T-helper 9 cell (primary cell): Measurements from ENCODE around the gene USPL1.

Source experiments
- DNase-seq: peaks from one replicate; pipeline ENCODE4 v3.0.0-alpha.2; 2020

USPL1 gene

GRCh38 chr13:30664689-30665275 is 47.1 kb downstream of the USPL1 start:
- no peak for DNase-seq

GRCh38 chr13:30665638-30666037 is 47.9 kb downstream of the USPL1 start:
- no peak for DNase-seq

- DNase-seq = no peak
These were observed 48.4 kb downstream of the USPL1 start for GRCh38 chr13:30666113-30666512.

- no peak for DNase-seq
These were observed 49.3 kb downstream of the USPL1 start for GRCh38 chr13:30667014-30667413.

DNA sequence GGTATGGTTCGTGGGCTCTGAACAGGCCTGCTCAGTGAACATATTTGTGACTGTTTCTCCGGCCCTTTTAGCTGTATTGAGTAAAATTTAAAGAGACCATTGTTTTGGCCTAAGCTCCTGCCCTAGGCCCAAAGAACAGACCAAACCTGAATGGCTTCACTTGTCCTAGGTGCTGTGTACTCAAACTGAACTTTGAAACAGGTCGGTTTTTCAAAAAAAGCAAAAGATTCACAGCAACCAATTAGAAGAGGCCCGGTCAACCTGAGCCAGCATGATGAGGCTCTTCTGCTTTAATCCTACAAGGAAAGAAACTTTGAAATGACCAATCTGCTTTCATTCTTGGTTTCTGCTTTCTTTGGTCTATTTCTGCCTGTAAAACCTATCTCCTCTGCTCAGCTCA is 50.6 kb downstream of the USPL1 start:
- DNase-seq = no peak

DNA sequence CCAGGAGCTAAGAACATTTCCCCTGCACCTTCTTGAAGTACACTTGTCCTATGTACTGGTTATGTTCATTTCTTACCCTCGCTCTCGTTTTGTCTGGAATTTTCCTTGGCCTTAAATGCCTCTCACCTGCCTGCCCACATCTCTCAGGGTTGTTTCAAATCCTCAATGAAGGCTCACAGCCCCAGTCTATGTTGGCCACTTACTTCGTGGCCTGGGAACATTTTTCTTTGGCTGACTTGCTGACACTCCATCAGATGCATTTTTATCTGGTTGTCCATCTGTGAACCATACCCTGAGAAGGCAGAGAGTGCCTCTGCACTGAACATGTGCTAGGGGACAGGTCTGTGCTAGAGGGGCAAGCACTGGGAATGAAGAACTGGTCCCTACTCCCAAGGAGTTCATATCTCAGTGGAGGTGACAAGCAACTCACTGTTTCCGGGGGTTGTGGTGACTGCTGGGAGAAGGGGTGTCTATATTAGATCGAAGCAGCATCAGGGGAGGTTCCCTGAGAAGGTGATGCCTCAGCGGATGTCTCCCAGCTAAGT is 53.6 kb downstream of the USPL1 start:
- no peak for DNase-seq

DNA sequence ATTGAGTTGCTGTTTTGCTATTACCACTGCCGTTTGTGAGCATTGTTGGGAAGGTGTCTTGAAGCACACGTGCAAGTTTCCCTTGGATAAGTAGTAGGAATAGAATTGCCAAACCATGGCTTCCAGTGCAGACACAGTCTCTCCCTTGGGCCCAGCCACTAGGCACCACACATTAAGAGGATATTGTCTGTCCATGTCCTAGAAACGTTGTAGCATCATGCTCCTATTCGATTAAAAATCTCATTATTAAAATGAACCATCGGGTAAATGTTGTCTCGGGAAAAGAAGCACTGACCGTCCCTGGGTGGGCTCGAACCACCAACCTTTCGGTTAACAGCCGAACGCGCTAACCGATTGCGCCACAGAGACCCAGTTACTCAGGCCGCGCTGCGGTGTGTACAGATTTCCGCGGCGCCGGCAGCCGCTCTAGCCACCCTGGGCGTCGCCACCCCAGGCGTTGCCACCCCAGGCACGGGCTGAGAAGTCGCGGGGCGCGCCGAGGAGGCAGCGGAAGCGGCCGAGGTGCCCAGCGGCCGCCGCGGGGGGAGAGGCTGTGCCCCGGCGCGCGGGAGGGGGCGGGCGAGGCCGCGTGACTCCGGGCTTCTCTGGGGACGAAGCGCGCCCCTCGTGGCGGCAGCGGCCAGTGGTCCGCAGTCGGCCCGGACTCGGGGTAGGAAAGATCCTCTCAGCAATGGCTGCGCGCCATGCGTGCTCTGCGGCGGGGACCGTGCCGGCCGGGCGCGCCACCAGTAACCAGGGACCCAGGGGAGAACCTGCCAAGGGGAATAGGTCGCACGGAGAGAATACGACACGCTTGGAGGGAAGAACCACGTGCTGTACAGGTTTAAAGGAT is 56.2 kb downstream of the USPL1 start:
- DNase-seq = peak; percentile 81

- DNase-seq = no peak
These were observed 58.0 kb downstream of the USPL1 start for GRCh38 chr13:30675717-30676116.

DNA sequence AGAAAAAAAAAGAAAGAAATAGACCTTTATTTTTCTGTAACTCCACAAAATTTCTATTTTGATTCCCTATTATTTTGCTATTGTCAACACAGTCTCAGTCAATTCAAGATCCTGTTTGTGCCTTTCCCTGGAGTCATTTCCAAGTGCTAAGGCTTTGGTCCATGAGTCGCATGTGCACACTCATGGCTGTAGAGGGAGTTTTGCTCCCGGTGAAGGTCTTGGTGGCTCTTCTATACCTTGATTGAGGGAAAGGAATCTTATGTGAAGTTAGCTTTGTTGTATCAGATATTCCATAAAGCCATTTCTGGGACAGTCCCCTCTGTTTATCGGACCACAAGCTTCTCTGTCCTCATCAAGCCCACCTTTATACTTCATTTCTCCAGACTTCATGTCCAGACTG is 59.0 kb downstream of the USPL1 start:
- DNase-seq = no peak

GRCh38 chr13:30679483-30680330 is 62.0 kb downstream of the USPL1 start:
- no peak for DNase-seq

- DNase-seq = no peak
These were observed 64.1 kb downstream of the USPL1 start for GRCh38 chr13:30681843-30682242.

- DNase-seq = no peak
These were observed 67.7 kb downstream of the USPL1 start for GRCh38 chr13:30685320-30685859.

DNA sequence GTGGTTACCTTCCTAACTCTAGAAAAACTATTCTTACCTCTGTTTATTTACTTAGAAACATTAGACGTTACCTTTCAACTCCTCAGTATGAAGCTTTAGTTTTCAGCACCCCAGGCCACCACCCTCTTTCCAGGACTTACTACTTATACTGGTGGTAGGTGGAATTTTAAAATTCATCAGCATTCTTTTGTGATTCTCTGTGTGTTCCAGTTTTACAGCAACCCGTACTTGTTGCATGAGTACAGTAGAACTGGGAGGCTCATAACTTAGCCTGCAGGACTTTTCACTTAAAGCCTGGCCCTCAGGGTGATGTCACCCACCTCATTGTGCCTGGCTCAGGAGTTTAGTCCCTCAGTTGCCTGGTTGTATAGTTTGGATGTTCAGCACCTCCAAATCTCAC is 68.3 kb downstream of the USPL1 start:
- no peak for DNase-seq

DNA sequence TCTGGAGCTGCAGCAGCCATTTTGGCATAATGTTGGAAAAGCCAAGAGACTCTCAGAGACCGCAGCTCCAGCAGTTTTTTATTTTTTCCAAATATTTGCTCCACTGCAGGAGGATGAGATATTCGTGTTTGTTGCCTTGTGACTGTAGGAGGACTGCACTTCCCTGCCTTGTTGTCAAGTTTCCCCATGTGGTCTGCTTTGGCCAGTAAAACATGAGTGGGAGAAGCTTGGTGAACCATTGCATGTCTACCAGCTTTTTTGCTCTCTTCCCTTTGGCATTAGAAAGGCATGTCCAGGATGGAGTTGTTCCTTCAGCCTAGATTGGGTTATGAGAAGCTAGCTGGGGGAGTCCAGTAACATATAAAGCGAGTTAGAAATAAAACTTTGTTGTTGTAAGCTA is 69.9 kb downstream of the USPL1 start:
- no peak for DNase-seq

DNA sequence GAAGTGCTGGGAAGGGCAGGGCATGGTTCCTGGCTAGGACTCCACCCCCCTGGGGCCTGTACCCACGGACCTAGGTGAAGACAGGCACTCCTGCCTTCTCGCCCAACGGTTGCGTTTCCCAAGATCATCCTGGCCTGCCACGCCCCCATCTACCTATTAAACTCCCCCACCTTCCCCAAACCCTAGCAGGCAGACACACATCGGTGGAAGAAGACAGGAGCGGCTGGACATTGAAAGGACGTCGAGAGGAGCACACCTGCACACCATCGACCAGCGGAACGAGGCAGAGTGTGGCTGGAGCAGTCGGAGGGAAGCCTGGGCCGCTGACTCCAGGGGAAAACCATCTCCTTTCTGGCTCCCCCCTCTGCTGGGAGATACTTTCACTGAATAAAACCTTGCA is 72.0 kb downstream of the USPL1 start:
- no peak for DNase-seq

DNA sequence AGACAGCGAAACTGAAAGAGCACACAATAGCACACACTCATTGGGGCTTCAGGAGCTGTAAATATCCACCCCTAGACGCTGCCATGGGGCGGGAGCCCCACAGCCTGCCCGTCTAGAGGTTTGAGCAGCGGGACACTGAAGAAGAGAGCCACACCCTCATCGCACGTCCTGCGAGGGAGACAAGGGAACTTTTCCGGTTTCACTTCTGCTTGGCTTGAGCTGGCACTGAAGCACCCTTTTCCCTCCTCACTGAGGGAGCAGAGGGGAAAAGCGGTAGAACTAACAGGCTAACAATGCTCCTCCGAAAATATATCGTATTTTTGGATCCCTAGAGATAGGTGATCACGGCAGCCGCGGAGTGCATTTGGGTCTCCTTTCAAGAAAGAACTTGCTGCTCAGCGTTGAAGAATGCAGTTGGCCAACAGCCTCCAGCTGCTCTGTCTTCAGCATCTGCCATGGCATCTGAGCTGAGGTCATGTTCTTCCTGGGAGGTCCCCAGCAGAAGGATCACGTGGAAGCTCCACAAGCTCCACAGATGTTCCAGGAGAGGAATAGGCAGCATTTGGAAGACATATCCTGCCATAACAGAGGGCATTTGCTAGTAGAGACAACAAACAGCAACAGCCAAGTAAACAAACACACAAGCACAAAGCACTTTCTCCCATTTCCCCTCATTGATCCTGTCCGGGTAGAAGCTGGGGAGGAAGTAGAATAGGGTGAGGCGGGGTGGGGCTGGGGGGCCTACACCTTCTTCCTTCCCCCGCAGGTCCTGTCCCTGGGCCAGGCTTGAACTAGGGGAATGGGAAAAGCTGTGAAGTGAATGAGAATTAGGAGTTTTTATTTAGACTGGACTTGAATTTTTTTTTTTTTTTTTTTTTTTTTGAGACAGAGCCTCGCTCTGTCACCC is 72.8 kb downstream of the USPL1 start:
- DNase-seq = no peak

GRCh38 chr13:30692113-30692512 is 74.4 kb downstream of the USPL1 start:
- no peak for DNase-seq

DNA sequence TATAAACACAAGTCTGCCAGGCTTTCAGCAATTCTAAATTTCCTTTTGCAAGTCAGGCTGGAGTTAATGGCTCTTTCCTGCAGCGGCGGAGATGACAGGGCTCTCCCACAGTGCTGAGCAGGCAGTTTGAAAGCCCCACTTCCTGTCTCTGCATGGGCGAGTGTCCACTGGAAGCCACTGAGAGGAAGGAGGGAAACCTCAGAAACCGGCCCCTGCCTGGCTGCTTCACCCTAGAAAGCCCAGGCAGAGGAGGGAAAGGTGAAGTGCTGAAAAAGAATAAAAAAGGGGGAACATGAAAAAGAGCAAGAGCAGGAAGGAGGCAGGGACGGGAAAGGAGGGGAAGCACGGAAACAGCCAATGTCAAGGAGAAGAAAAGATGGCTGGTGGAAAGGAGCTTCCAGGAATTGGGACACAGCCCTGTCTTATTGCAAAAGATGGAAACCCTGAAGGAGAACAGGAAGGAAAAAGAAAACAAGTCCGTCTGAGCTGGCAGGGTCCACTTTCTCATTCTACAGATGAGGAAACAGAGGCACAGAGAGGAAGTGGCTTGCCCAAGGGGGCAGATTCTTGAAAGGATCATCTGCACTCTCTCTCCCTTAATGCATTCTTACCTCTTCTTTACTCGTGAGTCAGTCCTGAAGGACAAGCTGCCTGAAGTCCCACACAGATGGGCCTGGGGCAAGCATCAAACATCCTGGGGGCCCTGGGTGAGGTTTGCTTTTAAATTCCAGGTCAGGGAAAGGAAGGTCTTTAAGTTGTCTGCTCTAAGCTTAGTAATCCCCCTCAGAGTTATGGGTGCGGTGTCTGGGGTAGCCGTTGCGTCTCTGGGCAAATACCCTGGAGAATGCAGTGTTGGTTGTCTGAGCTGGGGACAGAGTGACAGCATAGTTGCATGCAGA is 78.8 kb downstream of the USPL1 start:
- DNase-seq = no peak

GRCh38 chr13:30697177-30697953 is 79.6 kb downstream of the USPL1 start:
- DNase-seq = no peak

- DNase-seq = no peak
These were observed 80.3 kb downstream of the USPL1 start for GRCh38 chr13:30697996-30698401.
